ENCODE data around the gene DMD.
"Not testable (repeated sequence)": the region's sequence is repeated elsewhere in the genome, so short reads cannot be mapped to it uniquely, and the experiment has no call there.

The DMD gene

DNA sequence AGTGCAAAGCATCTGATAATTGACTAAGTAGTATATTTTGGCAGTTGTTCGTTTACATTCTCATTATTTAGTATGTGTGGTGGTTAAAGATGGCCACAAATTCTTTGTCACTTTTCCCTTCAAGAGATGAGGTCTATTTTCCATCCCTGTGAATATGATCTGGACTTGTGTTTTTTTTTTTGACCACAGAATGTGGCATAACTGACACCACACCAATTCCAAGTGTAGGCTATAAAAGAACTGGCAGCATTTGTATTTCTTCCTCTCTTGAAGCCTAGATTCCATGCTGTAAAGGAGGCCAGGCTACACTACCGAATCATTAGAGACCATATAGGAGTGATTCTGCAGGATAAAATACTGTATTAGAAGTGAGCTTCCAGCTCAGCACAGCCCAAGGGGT, 596.6 kb downstream of the DMD start:
- FAIRE-seq = no peak

GRCh38 chrX:32599156-32599555, 612.2 kb downstream of the DMD start:
- no peak for TF ChIP-seq POLR2A (IDR thresholded peaks at IDR 0.05; ENCODE audit: low read depth, low read length)
- no peak for FAIRE-seq
- no peak for DNase-seq (ENCODE audit: insufficient read length, low spot score)

More for the DNA sequence above, 596.6 kb downstream of the DMD start:
- no peak for TF ChIP-seq POLR2A (IDR thresholded peaks at IDR 0.05; ENCODE audit: low read depth, low read length)
- DNase-seq (ENCODE audit: insufficient read length, low spot score) = no peak

DNA sequence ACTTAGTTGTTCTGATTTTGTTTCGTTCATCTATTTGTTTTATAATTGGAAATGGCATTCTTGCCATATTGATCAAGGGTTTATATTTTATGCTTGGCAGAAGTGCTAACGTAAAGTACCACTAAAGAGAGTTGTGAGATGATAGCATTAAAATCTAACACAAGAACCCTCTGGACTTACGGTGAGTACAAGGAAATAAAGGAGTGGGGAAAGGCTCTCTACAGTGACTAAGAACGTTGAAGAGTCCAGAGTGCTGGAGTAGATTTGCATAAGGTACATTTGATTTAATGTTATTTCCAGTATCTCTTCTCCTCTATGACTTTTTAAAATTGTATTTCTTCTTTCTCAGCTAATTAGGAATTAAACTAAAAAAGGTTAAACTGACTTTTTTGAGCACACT, 612.6 kb downstream of the DMD start:
- FAIRE-seq = no peak
- TF ChIP-seq POLR2A (IDR thresholded peaks at IDR 0.05; ENCODE audit: low read depth, low read length) = no peak
- DNase-seq (ENCODE audit: insufficient read length, low spot score) = no peak

- FAIRE-seq (no peak), DNase-seq (ENCODE audit: insufficient read length, low spot score) (no peak)
- no peak for TF ChIP-seq POLR2A (IDR thresholded peaks at IDR 0.05; ENCODE audit: low read depth, low read length)
Measured at GRCh38 chrX:32597777-32598176, 613.6 kb downstream of the DMD start.

DNA sequence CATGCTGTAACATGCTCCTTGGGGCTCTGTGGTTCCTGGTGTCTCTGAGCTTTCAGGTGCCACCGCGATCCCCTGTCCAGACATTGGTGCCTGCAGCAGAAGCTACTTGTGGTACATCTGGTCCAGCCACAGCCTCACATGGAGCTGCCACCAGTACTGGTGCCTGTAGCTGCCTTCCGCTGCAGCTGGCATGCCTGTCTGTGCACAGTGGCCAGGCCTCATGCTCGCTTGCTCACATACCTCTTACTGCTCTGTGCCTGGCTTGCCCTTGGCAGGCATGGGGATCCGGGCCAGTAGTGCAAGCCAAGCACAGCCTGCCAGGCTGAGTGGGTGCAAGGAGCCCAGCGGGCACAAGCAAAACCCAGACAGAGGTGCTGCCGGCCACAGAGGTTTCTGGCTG, 618.6 kb downstream of the DMD start:
- no peak for TF ChIP-seq POLR2A (IDR thresholded peaks at IDR 0.05; ENCODE audit: low read depth, low read length)
- DNase-seq (ENCODE audit: insufficient read length, low spot score) (no peak), FAIRE-seq (no peak)

GRCh38 chrX:32591589-32591988, 619.8 kb downstream of the DMD start:
- TF ChIP-seq POLR2A (IDR thresholded peaks at IDR 0.05; ENCODE audit: low read depth, low read length) = no peak
- no peak for FAIRE-seq
- DNase-seq (ENCODE audit: insufficient read length, low spot score) = no peak

GRCh38 chrX:32582729-32583128, 628.6 kb downstream of the DMD start:
- TF ChIP-seq POLR2A (IDR thresholded peaks at IDR 0.05; ENCODE audit: low read depth, low read length) = no peak
- no peak for FAIRE-seq
- no peak for DNase-seq (ENCODE audit: insufficient read length, low spot score)

GRCh38 chrX:32576885-32577284, 634.5 kb downstream of the DMD start:
- no peak for TF ChIP-seq POLR2A (IDR thresholded peaks at IDR 0.05; ENCODE audit: low read depth, low read length)

DNA sequence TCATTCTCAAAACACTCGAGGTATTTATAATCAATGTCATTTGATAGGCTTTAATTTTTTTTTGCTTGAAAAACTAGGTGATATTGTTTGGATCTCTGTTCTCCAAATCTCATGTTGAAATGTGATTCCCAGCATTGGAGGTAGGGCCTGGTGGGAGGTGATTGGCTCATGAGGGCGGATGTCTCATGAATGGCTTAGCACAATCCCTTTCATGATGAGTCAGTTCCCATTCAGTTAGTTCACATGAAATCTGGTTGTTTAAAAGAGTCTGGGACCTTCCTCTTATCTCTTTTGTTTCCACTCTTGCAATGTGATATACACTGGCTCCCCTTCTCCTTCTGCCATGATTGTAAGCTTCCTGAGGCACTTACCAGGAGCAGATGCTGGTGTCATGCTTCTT, 638.7 kb downstream of the DMD start:
- DNase-seq (ENCODE audit: insufficient read length, low spot score) = no peak
- TF ChIP-seq POLR2A (IDR thresholded peaks at IDR 0.05; ENCODE audit: low read depth, low read length) = no peak
- FAIRE-seq = no peak

More at GRCh38 chrX:32576885-32577284, 634.5 kb downstream of the DMD start:
- FAIRE-seq (no peak), DNase-seq (ENCODE audit: insufficient read length, low spot score) (no peak)

DNA sequence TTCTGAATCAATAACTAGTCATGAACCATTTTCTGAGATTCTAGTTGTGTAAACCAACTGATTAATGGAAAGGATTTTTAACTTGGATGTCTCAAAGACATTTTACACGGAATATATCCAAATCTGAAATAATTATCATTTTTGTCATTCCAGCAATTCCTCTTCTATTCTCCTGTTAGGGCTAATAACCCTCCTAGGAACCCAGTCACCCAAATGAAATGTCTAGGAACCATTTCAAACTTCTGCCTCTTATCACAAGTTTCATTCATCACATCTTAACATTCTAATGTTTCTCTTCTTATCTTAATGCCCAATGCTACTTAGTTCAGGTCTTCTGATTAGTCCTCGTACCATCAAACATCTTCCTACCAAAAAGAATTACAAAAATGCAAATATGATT, 639.8 kb downstream of the DMD start:
- FAIRE-seq (no peak), DNase-seq (ENCODE audit: insufficient read length, low spot score) (no peak)
- TF ChIP-seq POLR2A (IDR thresholded peaks at IDR 0.05; ENCODE audit: low read depth, low read length) = no peak

DNA sequence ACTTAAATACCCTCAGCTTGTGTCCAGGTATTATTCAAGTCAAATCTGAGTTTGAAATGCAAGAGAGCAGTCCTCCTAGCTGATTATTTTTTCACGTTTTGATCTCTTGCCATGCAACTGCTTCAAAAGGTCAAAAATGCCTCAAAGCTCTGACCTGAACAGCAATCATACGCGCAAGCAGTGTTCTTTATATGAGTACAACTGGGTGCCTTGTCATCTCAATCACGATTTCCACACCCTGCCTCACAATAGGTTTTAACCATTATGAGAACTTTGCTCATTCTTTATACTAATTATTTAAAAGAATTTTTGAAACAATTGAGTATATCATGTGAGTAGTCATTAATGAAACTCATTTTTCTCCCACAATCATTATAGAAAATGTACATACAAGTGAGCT, 649.1 kb downstream of the DMD start:
- DNase-seq (ENCODE audit: insufficient read length, low spot score) (no peak), FAIRE-seq (no peak)
- TF ChIP-seq POLR2A (IDR thresholded peaks at IDR 0.05; ENCODE audit: low read depth, low read length) = no peak

GRCh38 chrX:32545101-32545500, 666.2 kb downstream of the DMD start:
- DNase-seq (ENCODE audit: insufficient read length, low spot score) (no peak), FAIRE-seq (no peak)
- no peak for TF ChIP-seq POLR2A (IDR thresholded peaks at IDR 0.05; ENCODE audit: low read depth, low read length)

DNA sequence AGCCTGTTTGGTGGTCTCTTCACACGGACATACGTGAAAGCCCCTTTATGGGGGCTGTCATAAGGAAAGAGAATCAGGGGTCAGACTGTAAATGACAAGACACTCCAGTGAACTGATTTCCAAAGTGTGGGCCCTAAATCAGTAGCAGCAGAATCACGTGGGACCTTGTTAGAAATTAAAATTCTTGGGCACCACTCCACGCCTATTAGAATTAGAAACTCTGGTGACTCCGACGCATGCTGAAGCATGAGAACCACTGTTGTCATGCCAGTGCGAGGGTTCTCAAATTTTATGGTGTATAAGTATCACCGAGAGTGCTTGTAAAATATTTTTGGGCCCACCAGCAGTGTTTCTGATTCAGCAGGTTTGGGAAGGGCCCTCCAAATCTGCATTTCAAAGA, 672.8 kb downstream of the DMD start:
- TF ChIP-seq POLR2A (IDR thresholded peaks at IDR 0.05; ENCODE audit: low read depth, low read length) = no peak
- DNase-seq (ENCODE audit: insufficient read length, low spot score) = no peak
- FAIRE-seq = no peak

- DNase-seq (ENCODE audit: insufficient read length, low spot score) (no peak), FAIRE-seq (no peak)
- TF ChIP-seq POLR2A (IDR thresholded peaks at IDR 0.05; ENCODE audit: low read depth, low read length) = no peak
Measured at GRCh38 chrX:32533848-32534247, 677.5 kb downstream of the DMD start.

GRCh38 chrX:32532262-32532661, 679.1 kb downstream of the DMD start:
- no peak for TF ChIP-seq POLR2A (IDR thresholded peaks at IDR 0.05; ENCODE audit: low read depth, low read length)
- DNase-seq (ENCODE audit: insufficient read length, low spot score) (no peak), FAIRE-seq (no peak)

- no peak for TF ChIP-seq POLR2A (IDR thresholded peaks at IDR 0.05; ENCODE audit: low read depth, low read length)
- FAIRE-seq = no peak
- DNase-seq (ENCODE audit: insufficient read length, low spot score) = no peak
Measured at GRCh38 chrX:32530802-32531403, 680.4 kb downstream of the DMD start.

GRCh38 chrX:32528451-32528850, 682.9 kb downstream of the DMD start:
- DNase-seq (ENCODE audit: insufficient read length, low spot score); FAIRE-seq: not testable (repeated sequence)

Measured in H54 (cell line).